Keratinocyte (primary cell): Measurements from ENCODE around the gene MALT1. TPM values are rescaled to one million over a fixed set of nuclear protein-coding genes. Genes with fewer than 3 reads are reported as not detected.

ENCODE experiments used
- DNase-seq: peaks from one replicate; pipeline ENCODE4 v3.0.0-alpha.2; 2011; ENCODE audit warnings: low read depth, missing footprints, low spot score
- FAIRE-seq: peaks from 2 replicates; lab custom pipeline; 2011; peaks lifted over from hg19 to GRCh38; lab: Jason Lieb, UNC
- H2AFZ ChIP-seq: 2 replicates; pipeline ENCODE4 v1.6.0; 2012; ENCODE audit warnings: low read length, control low read depth, inconsistent platforms; ENCODE audit not compliant: control insufficient read depth
- H3K27ac ChIP-seq: 2 replicates; pipeline ENCODE4 v1.5.1; 2011; ENCODE audit warnings: low read length; ENCODE audit not compliant: control insufficient read depth, insufficient read depth
- H3K27me3 ChIP-seq: 3 replicates; pipeline ENCODE4 v1.6.0; 2011; ENCODE audit warnings: low read length; ENCODE audit not compliant: control insufficient read depth, insufficient read depth; ENCODE audit errors: extremely low read depth
- H3K36me3 ChIP-seq, 2 experiments: 2 replicates in 1 of 2; 3 replicates in 1 of 2; pipeline ENCODE4 v1.5.1; 2011; ENCODE audit warnings: low read length in 2 of 2, mild to moderate bottlenecking in 1 of 2; ENCODE audit not compliant: control insufficient read depth in 2 of 2, insufficient read depth in 2 of 2; ENCODE audit errors: extremely low read depth in 1 of 2
- H3K4me1 ChIP-seq: 3 replicates; pipeline ENCODE4 v1.5.1; 2011; ENCODE audit warnings: low read length; ENCODE audit not compliant: control insufficient read depth, insufficient read depth; ENCODE audit errors: extremely low read depth
- H3K4me2 ChIP-seq: 3 replicates; pipeline ENCODE4 v1.6.0; 2011; ENCODE audit warnings: low read depth, low read length; ENCODE audit not compliant: control insufficient read depth, insufficient read depth; ENCODE audit errors: extremely low read depth
- H3K4me3 ChIP-seq, 3 experiments: fragments of 200-600 bp in 1 of 3; sonication (generic) in 1 of 3; 2 replicates in 2 of 3; 3 replicates in 1 of 3; pipeline ENCODE4 v1.5.1; 2011 to 2016; ENCODE audit warnings: low read length in 3 of 3, mild to moderate bottlenecking in 3 of 3, control low read depth in 2 of 3, inconsistent platforms in 1 of 3, low read depth in 1 of 3, mixed read lengths in 1 of 3, mixed run types in 1 of 3, moderate library complexity in 1 of 3; ENCODE audit not compliant: control insufficient read depth in 2 of 3, insufficient read depth in 2 of 3; ENCODE audit errors: extremely low read depth in 1 of 3
- H3K79me2 ChIP-seq: 2 replicates; pipeline ENCODE4 v1.6.0; 2012; ENCODE audit warnings: low read length; ENCODE audit not compliant: control insufficient read depth, insufficient read depth
- H3K9ac ChIP-seq: 3 replicates; pipeline ENCODE4 v1.6.0; 2011; ENCODE audit warnings: low read length; ENCODE audit not compliant: control insufficient read depth, insufficient read depth; ENCODE audit errors: extremely low read depth
- H3K9me1 ChIP-seq: 3 replicates; pipeline ENCODE4 v1.6.0; 2011; ENCODE audit warnings: low read length; ENCODE audit not compliant: control insufficient read depth, insufficient read depth; ENCODE audit errors: extremely low read depth
- H3K9me3 ChIP-seq: 2 replicates; pipeline ENCODE4 v1.5.1; 2012; ENCODE audit warnings: low read depth, low read length; ENCODE audit not compliant: control insufficient read depth
- H4K20me1 ChIP-seq: 3 replicates; pipeline ENCODE4 v1.6.0; 2011; ENCODE audit warnings: low read length; ENCODE audit not compliant: control insufficient read depth, insufficient read depth; ENCODE audit errors: extremely low read depth
- EZH2 ChIP-seq: IDR thresholded peaks from one replicate; pipeline ENCODE4 v1.6.1; 2012; ENCODE audit warnings: inconsistent platforms, mild to moderate bottlenecking, low read length, moderate library complexity
- dilution Hi-C: fragments of 300-500 bp; cut with MboI; formaldehyde crosslinking; loops from one replicate; pipeline ENCODE4 v1.7.0; 2020; ENCODE audit warnings: low sequenced_read_pairs; ENCODE audit not compliant: extremely low pct_ligation_motif_present
- polyA plus RNA-seq, 5 experiments: library from polyadenylated mRNA; depleted of rRNA in 3 of 5; stranded (reverse) in 3 of 5; stranded (forward) in 1 of 5; unstranded in 1 of 5; fragments of >200 nt; gene quantifications; 1 replicate in 1 of 5; 2 replicates in 3 of 5; 3 replicates in 1 of 5; pipeline versions ENCODE4 v1.2.1 to v1.2.3, GENCODE V29; 2011 to 2012; ENCODE audit warnings: missing spikeins in 2 of 5, low read depth in 1 of 5, low replicate concordance in 1 of 5
- TF ChIP-seq, protein P1 (sequence below), 3 experiments: IDR thresholded peaks in 1 of 3; conservative IDR thresholded peaks in 1 of 3; optimal IDR thresholded peaks in 1 of 3; 2 replicates in 2 of 3; 3 replicates in 1 of 3; pipeline versions ENCODE3 to v1.5.1; 2011; ENCODE audit warnings: low read length in 3 of 3, mild to moderate bottlenecking in 3 of 3, moderate library complexity in 2 of 3, control low read depth in 1 of 3, inconsistent platforms in 1 of 3; ENCODE audit not compliant: insufficient read depth in 2 of 3; ENCODE audit errors: extremely low read depth in 1 of 3

The MALT1 gene
- polyA plus RNA-seq, 1 donor (not counting 4 experiments of a cell fraction or from before 2014, with no cell fraction given) = 52.1 TPM

DNA sequence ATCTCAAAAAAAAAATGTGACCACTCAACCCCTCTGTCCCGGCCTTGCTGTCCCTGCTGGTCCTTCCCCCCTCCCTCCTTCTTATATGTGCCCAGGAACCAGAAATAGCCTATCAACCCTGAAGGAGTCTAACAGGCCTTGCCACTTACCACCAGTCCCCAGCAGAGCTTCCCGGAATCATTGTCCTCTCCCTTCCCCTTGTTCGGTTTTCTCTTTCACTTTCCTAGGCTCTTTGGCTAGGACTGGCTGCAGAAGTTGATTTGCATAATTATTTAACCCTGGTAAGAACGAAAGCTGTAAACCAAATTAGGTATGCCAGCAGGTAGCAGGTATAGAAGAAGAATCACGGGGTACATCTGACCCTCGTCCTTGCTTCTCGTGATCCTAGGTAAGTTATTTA is 120.8 kb downstream of the MALT1 start:
- Histone ChIP-seq H3K27me3 (no peaks in the 10 kb centered on the region), H3K9me1 (no peaks in the 10 kb centered on the region), H3K9ac (no peak overlapping the region), H3K4me3 (no peak overlapping the region), H3K4me2 (no peak overlapping the region), H3K9me3 (no peaks in the 10 kb centered on the region), H4K20me1 (no peaks in the 10 kb centered on the region), H3K4me1 (peaks cover 15% of the 10 kb centered on the region), H3K79me2 (no peaks in the 10 kb centered on the region), H2AFZ (no peak overlapping the region), H3K27ac (no peak overlapping the region), H3K36me3 (no peaks in the 10 kb centered on the region)
- DNase-seq (no peak), FAIRE-seq (no peak)
- TF ChIP-seq EZH2 = no peak
- TF ChIP-seq, protein P1, sequence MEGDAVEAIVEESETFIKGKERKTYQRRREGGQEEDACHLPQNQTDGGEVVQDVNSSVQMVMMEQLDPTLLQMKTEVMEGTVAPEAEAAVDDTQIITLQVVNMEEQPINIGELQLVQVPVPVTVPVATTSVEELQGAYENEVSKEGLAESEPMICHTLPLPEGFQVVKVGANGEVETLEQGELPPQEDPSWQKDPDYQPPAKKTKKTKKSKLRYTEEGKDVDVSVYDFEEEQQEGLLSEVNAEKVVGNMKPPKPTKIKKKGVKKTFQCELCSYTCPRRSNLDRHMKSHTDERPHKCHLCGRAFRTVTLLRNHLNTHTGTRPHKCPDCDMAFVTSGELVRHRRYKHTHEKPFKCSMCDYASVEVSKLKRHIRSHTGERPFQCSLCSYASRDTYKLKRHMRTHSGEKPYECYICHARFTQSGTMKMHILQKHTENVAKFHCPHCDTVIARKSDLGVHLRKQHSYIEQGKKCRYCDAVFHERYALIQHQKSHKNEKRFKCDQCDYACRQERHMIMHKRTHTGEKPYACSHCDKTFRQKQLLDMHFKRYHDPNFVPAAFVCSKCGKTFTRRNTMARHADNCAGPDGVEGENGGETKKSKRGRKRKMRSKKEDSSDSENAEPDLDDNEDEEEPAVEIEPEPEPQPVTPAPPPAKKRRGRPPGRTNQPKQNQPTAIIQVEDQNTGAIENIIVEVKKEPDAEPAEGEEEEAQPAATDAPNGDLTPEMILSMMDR (optimal IDR thresholded peaks at IDR 0.05 in 1 of 3, IDR thresholded peaks at IDR 0.05 in 1 of 3, conservative IDR thresholded peaks at IDR 0.05 in 1 of 3; ENCODE audit: extremely low read depth in 1 of 3, insufficient read depth in 2 of 3, low read length in 3 of 3) = no peak
- dilution Hi-C loops = loop anchor here (25.0 kb wide), 1 partner anchor 270 kb away; no protein-coding TSS in a partner anchor

DNA sequence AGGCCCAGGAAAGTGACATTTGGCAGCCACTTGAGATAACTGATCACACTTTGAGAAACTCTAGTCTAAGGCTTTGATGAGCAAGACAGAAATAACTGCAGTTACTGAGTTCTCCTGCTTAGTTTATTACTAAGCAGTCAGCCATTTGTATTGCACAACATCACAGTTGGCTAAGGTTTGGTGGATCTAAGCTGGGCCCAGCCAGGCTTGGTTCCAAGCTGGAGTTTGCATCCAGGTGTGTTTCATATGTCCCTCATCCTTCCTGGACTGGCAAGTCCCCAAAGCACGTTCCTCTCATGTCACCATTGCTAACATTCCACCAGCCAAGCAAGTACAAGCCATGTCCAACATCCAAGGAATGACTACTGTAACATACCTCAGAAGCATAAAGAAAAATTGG is 122.1 kb downstream of the MALT1 start:
- Histone ChIP-seq H2AFZ (no peak overlapping the region), H3K4me2 (no peak overlapping the region), H3K36me3 (no peaks in the 10 kb centered on the region), H3K27ac (peak overlapping the region; percentile 22), H3K79me2 (no peaks in the 10 kb centered on the region), H3K4me1 (peaks cover 7% of the 10 kb centered on the region), H3K9ac (no peak overlapping the region), H3K4me3 (no peak overlapping the region), H3K9me1 (no peaks in the 10 kb centered on the region), H4K20me1 (no peaks in the 10 kb centered on the region), H3K27me3 (no peaks in the 10 kb centered on the region), H3K9me3 (no peaks in the 10 kb centered on the region)
- TF ChIP-seq EZH2 = no peak
- TF ChIP-seq, protein P1 (optimal IDR thresholded peaks at IDR 0.05 in 1 of 3, IDR thresholded peaks at IDR 0.05 in 1 of 3, conservative IDR thresholded peaks at IDR 0.05 in 1 of 3; ENCODE audit: extremely low read depth in 1 of 3, insufficient read depth in 2 of 3, low read length in 3 of 3) = no peak
- dilution Hi-C loops = loop anchor here (25.0 kb wide), 1 partner anchor 269 kb away; no protein-coding TSS in a partner anchor
- peak; percentile 99 for DNase-seq
- peak; percentile 100 for FAIRE-seq
